HepG2 (cell line): ENCODE measurements around the gene SLC39A3. TPM values are rescaled to one million over a fixed set of nuclear protein-coding genes. Genes with fewer than 3 reads are reported as not detected.

Source experiments
- ATAC-seq: fragments of 200-7000 bp; cut with Tn5 transposase; 3 replicates; pipeline ENCODE4 v1.9.1; 2020; ENCODE audit warnings: mild to moderate bottlenecking, moderate library complexity
- BruUV-seq: library from RNA; stranded (reverse); fragments of 400-500 nt; replicated peaks from 2 replicates; lab custom pipeline; 2021; lab: Mats Ljungman, UMichigan
- CTCF ChIA-PET: fragments of 300-600 bp; formaldehyde crosslinking; extraction: SDS; loops from one replicate; lab custom pipeline; 2021; ENCODE audit warnings: low total read pairs, inconsistent platforms, low intra/inter-chr PET ratio; lab: Yijun Ruan, JAX
- POLR2A ChIA-PET: fragments of 350-600 bp; sonication (Branson Sonifier 250); formaldehyde crosslinking; loops from one replicate; lab custom pipeline; 2020; ENCODE audit warnings: antibody characterized with exemption, inconsistent platforms; lab: Yijun Ruan, JAX
- DNase-seq: peaks from one replicate; pipeline ENCODE4 v3.0.0-alpha.2; 2015; ENCODE audit warnings: low spot score
- FAIRE-seq: peaks from 3 replicates; lab custom pipeline; 2011; peaks lifted over from hg19 to GRCh38; lab: Jason Lieb, UNC
- H2AFZ ChIP-seq: one replicate; pipeline ENCODE4 v1.6.1; 2011; ENCODE audit warnings: low read length, inconsistent platforms
- H3K27ac ChIP-seq: fragments of 300-600 bp; 3 replicates; pipeline ENCODE4 v1.8.0; 2011; ENCODE audit warnings: mixed run types, mild to moderate bottlenecking, mixed read lengths, low read length, inconsistent platforms; ENCODE audit not compliant: insufficient read depth; ENCODE audit errors: extremely low read length
- H3K27me3 ChIP-seq, 2 experiments: fragments of 200-600 bp in 1 of 2; 2 replicates in 1 of 2; 3 replicates in 1 of 2; pipeline versions ENCODE4 v1.6.0 to v1.8.0; 2011; ENCODE audit warnings: low read length in 2 of 2, mild to moderate bottlenecking in 2 of 2, moderate library complexity in 2 of 2, inconsistent platforms in 1 of 2; ENCODE audit not compliant: insufficient read depth in 2 of 2, control insufficient read depth in 1 of 2
- H3K36me3 ChIP-seq, 2 experiments: fragments of 200-600 bp in 1 of 2; replicated peaks in 1 of 2; 2 replicates in 1 of 2; 3 replicates in 1 of 2; pipeline versions ENCODE4 v1.5.1 to v1.8.0; 2011; ENCODE audit warnings: low read length in 2 of 2, inconsistent platforms in 1 of 2; ENCODE audit not compliant: insufficient read depth in 2 of 2, control insufficient read depth in 1 of 2
- H3K4me1 ChIP-seq: 2 replicates; pipeline ENCODE4 v1.5.1; 2012; ENCODE audit warnings: low read length, inconsistent platforms; ENCODE audit not compliant: insufficient read depth
- H3K4me2 ChIP-seq: 2 replicates; pipeline ENCODE4 v1.6.0; 2011; ENCODE audit warnings: low read depth, low read length, inconsistent platforms
- H3K4me3 ChIP-seq, 3 experiments: fragments of 200-600 bp in 1 of 3; sonication (generic), shearing (Covaris generic) in 1 of 3; replicated peaks in 1 of 3; 2 replicates each; pipeline ENCODE4 v1.5.1; 2011 to 2016; ENCODE audit warnings: low read length in 3 of 3, inconsistent platforms in 2 of 3, low read depth in 2 of 3, mild to moderate bottlenecking in 2 of 3, control low read depth in 1 of 3, mixed read lengths in 1 of 3; ENCODE audit not compliant: insufficient read depth in 1 of 3
- H3K79me2 ChIP-seq: one replicate; pipeline ENCODE4 v1.6.1; 2011; ENCODE audit warnings: low read length, inconsistent platforms; ENCODE audit not compliant: insufficient read depth
- H3K9ac ChIP-seq: 2 replicates; pipeline ENCODE4 v1.6.0; 2011; ENCODE audit warnings: mild to moderate bottlenecking, low read depth, low read length, inconsistent platforms; ENCODE audit not compliant: insufficient read depth
- H3K9me3 ChIP-seq: 2 replicates; pipeline ENCODE4 v1.5.1; 2012; ENCODE audit warnings: mild to moderate bottlenecking, low read length
- H4K20me1 ChIP-seq: 2 replicates; pipeline ENCODE4 v1.6.0; 2011; ENCODE audit warnings: inconsistent platforms, mild to moderate bottlenecking, low read length, moderate library complexity; ENCODE audit not compliant: insufficient read depth
- FOXP1 ChIP-seq, 2 experiments: fragments of 450-650 bp in 1 of 2; IDR thresholded peaks; 2 replicates each; pipeline ENCODE4 v1.6.1; 2017 to 2018; ENCODE audit warnings: antibody characterized with exemption in 1 of 2
- MNT ChIP-seq: fragments of 450-650 bp; IDR thresholded peaks from 2 replicates; pipeline ENCODE4 v1.6.1; 2016
- NR3C1 ChIP-seq: sonication (generic); formaldehyde crosslinking; IDR thresholded peaks from 2 replicates; pipeline ENCODE4 v1.4.0; 2020; ENCODE audit warnings: missing genetic modification reagents
- POLR2AphosphoS2 ChIP-seq: IDR thresholded peaks from 2 replicates; pipeline ENCODE4 v1.6.1; 2011; ENCODE audit warnings: low read depth, low read length, improper control_type of control experiment
- RFX1 ChIP-seq: fragments of 450-650 bp; IDR thresholded peaks from 2 replicates; pipeline ENCODE4 v1.6.1; 2017
- ZBTB10 ChIP-seq: sonication (generic); formaldehyde crosslinking; IDR thresholded peaks from 2 replicates; pipeline ENCODE4 v1.4.0; 2020; ENCODE audit warnings: missing genetic modification reagents, borderline replicate concordance
- ZFP90 ChIP-seq: sonication (generic); formaldehyde crosslinking; IDR thresholded peaks from 2 replicates; pipeline ENCODE4 v1.8.0; 2022; ENCODE audit warnings: missing genetic modification reagents, mild to moderate bottlenecking, inconsistent platforms, borderline replicate concordance
- ZMYM3 ChIP-seq: sonication (generic); formaldehyde crosslinking; IDR thresholded peaks from 2 replicates; pipeline ENCODE4 v1.5.1; 2020; ENCODE audit warnings: mild to moderate bottlenecking, missing genetic modification reagents
- ZNF143 ChIP-seq: sonication (generic); formaldehyde crosslinking; IDR thresholded peaks from 2 replicates; pipeline ENCODE4 v1.4.0; 2020; ENCODE audit warnings: missing genetic modification reagents
- ZNF280D ChIP-seq: sonication (generic); formaldehyde crosslinking; IDR thresholded peaks from 2 replicates; pipeline ENCODE4 v1.5.1; 2020; ENCODE audit warnings: mild to moderate bottlenecking, missing genetic modification reagents
- ZNF335 ChIP-seq: sonication (generic); formaldehyde crosslinking; IDR thresholded peaks from 2 replicates; pipeline ENCODE4 v1.4.0; 2020; ENCODE audit warnings: missing genetic modification reagents
- ZSCAN30 ChIP-seq: sonication (generic); formaldehyde crosslinking; IDR thresholded peaks from 2 replicates; pipeline ENCODE4 v1.5.0; 2020; ENCODE audit warnings: mild to moderate bottlenecking, missing genetic modification reagents
- WGBS: methylation state at CpG from one replicate; pipeline ENCODE4 v1.1.6; 2017; ENCODE audit warnings: low lambda C conversion rate; 5-methylcytosine and 5-hydroxymethylcytosine counted together
- in situ Hi-C: cut with HindIII; loops from 2 replicates; pipeline ENCODE4 v1.10.0; 2017; ENCODE audit warnings: low pct_unique_long_range_greater_than_20kb; ENCODE audit not compliant: extremely low pct_ligation_motif_present
- intact Hi-C: fragments of 100-400 bp; cut with micrococcal nuclease; formaldehyde crosslinking; loops from one replicate; pipeline ENCODE4 v1.10.0; 2022; ENCODE audit not compliant: unreplicated experiment
- polyA plus RNA-seq, 8 experiments: library from polyadenylated mRNA; depleted of rRNA in 3 of 8; stranded (reverse) in 7 of 8; unstranded in 1 of 8; fragments of >200 nt; fragmentation: Illumina TruSeq in 4 of 8; extraction: Trizol in 4 of 8; gene quantifications; 2 replicates each; pipeline versions ENCODE4 v1.2.1 to v1.2.3, GENCODE V29; 2011 to 2016; ENCODE audit warnings: low read depth in 4 of 8, missing spikeins in 1 of 8, mixed read lengths in 1 of 8; ENCODE audit not compliant: insufficient read depth in 1 of 8
- total RNA-seq, 5 experiments: library from RNA; depleted of rRNA; stranded (reverse); fragments of >200 nt; fragmentation: Illumina TruSeq; extraction: Trizol; gene quantifications; 2 replicates each; pipeline ENCODE4 v1.2.3, GENCODE V29; 2016; ENCODE audit warnings: low read depth in 1 of 5

Gene SLC39A3
- total and polyA plus RNA-seq, 2 of the 13 experiments (the other 11 are each of a cell fraction or from before 2014, with no cell fraction given) = 33.6 to 41.6 TPM

DNA sequence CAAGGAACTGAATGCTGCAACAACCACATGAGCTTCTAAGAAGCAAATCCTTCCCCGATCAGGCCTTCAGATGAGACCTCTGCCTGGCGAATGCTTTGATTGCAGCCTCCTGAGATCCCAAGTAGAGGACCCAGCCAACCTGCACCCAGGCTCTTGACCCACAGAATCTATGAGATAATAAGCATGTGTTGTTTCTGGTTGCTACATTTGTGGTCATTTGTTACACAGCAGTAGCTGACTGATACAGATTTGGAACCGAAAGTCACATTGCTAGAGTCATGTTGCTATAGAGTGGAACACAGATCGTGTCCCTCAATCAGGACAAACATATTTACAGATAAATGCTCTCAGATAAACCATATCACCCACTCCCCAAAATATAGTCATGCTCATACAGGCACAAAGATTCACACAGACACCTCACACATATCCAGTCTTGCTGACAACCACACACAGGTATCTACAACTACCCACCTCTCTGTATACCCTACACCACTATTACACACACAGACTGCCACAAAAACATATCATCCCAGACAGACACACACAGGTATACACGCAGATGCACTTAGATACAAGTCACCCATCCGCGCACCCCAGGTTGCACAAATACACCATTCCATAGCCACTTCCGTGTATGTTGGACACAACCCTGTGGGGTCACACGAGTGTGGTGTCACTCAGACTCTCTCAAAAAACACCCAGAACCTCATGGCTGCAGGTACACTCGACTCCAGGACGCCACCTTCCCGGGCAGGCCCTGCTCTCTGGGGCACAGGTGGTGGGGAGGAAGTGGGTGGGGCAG, 24.1 kb downstream of the SLC39A3 start (continued):
- TF ChIP-seq ZBTB10 (CRISPR knock-in tag) (no peak), ZMYM3 (peak; percentile 24; the same call in 1 of the 2 replicates)

DNA sequence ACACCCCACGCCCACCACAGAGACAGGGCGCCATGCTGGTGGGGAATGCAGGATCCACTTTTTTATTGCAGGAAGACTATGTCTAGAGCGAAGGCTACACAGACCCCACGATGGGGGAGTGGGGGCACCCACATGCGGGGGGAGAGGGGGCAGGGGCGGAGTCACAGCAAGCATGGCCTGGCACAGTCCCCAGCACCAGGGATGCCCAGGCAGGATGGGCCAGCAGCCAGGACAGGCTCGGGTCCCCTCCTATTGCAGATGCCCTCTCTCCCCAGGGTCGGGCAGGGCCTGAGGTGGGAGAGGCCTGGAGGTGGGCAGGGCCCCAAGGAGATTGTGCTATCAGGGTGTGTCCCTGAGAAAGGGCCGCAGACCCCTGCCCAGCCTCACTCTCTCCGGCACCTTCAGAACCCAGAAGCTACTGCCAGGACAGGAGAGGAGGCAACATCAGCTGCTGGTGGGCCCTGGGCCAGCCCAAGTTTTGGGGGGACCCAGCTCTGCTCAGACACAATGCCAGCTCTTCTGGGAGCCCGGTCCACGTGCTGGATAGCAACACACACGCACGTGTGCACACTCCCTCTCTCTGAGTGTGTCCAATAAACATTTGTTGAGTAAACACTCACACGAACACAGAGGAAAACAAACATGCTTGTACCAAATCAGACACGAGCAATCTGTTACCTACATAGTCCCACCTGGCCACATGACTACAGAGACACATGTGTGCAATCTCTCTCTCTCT, 25.1 kb downstream of the SLC39A3 start:
- H3K4me2 ChIP-seq = no peak overlapping the region
- ChIA-PET POLR2A (no interaction called here), CTCF (no interaction called here)
- peaks cover 1 to 36% of the 10 kb centered on the region in 2 experiments; a peak in 3 of 5 replicates for H3K27me3 ChIP-seq
- intact Hi-C loops = no loop called here
- H3K4me3 ChIP-seq = no peak overlapping the region
- DNase-seq (no peak), FAIRE-seq (no peak), ATAC-seq (no peak)
- BruUV-seq = no TSS peak
- no peaks in the 10 kb centered on the region for H4K20me1 ChIP-seq
- H3K27ac ChIP-seq = no peak overlapping the region
- H3K36me3 ChIP-seq = no peaks in the 10 kb centered on the region
- no peak overlapping the region for H2AFZ ChIP-seq
- in situ Hi-C loops = no loop called here
- peaks cover 8% of the 10 kb centered on the region for H3K9me3 ChIP-seq
- 21% methylated on average over 14 of the region's 16 CpGs for WGBS
- H3K4me1 ChIP-seq = 0 out of 2 replicates have a peak, but pooled peaks cover under 1% of the 10 kb centered on the region
- no peak for TF ChIP-seq ZNF280D (CRISPR knock-in tag)
- no peak for TF ChIP-seq ZNF143 (CRISPR knock-in tag)
- no peak for TF ChIP-seq ZSCAN30 (CRISPR knock-in tag)
- TF ChIP-seq ZFP90 (CRISPR knock-in tag) = no peak
- TF ChIP-seq ZNF335 = no peak
- TF ChIP-seq RFX1 = no peak
- no peak for TF ChIP-seq POLR2AphosphoS2
- no peak for TF ChIP-seq NR3C1 (CRISPR knock-in tag)
- TF ChIP-seq MNT = peak; percentile 54; the same call in 1 of the 2 replicates
- no peak for TF ChIP-seq FOXP1 (IDR thresholded peaks at IDR 0.05)
- TF ChIP-seq FOXP1 (CRISPR knock-in tag; IDR thresholded peaks at IDR 0.05) = peak; percentile 14; the same call in 1 of the 2 replicates
- no peaks in the 10 kb centered on the region for H3K79me2 ChIP-seq
- H3K9ac ChIP-seq = no peak overlapping the region
